ENCODE measurements around the gene HEBP2.

Gene HEBP2

DNA sequence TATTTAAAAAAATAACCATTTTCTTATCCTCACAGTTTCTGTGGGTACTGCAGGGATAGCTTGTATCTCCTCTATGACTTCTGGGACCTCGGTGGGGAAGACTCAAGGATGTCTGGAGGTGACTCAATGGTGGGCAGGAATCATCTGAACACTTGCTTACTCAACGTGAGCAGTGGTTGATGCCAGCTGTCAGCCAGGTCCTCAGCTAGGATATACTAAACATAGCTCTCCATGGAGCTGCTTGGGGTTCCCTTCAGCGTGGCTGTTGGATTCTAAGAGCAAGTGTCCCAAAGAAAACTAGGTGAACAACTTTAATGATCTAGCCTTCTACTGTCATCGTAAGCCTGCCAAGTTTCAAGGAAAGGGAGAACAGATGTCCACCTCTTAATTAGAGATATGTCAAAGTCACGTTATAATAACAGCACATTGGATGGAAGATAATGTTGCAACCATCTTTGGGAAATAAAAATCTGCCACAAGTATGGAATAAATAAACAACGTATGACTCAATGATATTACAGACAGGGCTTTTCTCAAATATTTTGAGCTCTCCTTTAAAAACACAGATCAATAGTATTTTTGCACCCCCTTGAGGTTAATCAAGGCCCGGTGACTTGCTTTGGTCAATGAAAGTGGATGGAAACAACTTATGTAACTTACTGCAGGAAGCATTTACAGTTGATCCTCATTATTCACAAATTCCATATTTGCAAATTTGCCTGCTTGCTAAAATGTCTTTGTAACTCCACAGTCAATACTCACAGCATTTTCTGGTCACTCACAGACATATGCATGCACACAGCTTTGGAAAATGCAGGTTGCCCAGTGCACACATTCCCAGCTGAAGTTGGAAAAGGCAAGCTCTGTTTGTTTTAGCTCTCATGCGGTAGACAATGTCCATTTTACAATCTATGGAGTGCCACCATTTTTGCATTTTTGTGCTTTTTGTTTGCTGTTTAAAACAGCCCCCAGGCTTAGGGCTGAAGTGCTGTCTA lies 6.6 kb upstream of the HEBP2 start:
- FAIRE-seq = no peak

DNA sequence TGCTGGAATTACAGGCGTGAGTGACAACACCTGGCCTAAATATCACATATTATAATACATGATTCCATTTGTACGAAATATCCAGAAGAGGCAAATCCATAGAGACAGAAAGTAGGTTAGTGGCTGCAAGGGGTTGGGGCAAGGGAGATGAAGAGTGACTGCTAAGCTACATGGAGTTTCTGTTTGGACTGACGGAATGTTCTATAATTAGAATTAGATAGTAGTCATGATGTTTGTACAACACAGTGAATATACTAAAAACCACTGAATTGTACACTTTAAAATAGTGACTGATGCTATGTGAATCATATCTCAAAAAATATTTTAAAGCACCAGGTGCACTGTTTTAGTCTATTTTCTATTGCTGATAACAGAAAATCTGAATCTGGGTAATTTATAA lies 3.7 kb upstream of the HEBP2 start:
- FAIRE-seq = no peak

DNA sequence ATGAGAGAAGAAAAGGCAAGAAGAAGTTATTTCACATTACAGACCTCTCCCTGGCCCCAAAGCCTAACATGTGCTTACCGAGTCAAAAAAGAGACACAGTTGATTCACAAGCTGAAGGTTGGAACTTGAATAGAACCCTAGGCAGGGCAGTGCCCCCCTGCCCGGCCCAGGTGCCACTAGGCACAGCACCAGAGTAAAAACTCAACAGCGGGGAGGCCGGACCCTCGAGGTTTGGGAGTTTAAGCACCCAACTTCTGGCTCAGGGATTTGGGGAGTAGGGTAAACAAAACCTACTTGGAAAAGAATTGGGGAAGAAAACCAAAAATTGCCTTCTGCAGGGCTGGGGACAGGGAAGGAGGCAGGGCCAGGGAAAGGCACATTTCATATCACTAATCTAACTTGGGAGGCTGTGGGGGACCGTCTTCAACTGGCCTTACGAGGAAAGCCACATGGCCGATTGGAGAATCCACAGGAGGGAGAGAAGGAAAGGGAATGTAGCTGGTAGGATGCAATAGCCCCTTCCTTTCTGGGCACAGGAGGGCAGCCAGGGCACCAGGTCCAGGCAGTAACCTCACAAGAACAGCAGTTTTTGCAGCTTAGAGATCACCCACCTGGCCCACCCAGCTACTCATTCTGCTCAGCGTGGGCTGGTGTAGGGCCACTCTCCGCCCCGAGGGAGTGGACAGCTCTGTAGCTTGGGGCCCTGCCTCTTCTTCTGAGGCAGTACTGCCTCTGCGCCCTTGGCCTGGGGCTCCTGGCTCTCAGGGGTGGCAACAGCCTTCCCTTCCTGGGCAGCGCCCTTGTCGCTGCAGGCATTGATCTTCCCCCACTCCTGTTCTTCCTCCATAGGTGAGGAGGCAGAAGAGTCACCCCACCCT lies 1.8 kb upstream of the HEBP2 start:
- no peak for FAIRE-seq

DNA sequence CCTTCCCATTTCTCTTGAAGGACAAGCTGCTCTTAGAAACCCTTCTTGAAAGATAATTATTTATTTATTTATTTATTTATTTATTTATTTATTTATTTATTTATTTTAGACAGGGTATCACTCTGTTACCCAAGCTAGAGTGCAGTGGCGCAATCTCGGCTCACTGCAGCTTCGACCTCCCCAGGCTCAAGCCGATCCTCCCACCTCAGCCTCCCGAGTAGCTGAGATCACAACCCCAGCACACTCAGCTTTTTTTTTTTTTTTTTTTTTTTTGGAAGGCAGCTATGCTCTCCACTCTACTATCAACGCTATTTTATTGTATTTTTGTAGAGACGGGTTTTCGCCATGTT lies 1.2 kb upstream of the HEBP2 start:
- FAIRE-seq = no peak

DNA sequence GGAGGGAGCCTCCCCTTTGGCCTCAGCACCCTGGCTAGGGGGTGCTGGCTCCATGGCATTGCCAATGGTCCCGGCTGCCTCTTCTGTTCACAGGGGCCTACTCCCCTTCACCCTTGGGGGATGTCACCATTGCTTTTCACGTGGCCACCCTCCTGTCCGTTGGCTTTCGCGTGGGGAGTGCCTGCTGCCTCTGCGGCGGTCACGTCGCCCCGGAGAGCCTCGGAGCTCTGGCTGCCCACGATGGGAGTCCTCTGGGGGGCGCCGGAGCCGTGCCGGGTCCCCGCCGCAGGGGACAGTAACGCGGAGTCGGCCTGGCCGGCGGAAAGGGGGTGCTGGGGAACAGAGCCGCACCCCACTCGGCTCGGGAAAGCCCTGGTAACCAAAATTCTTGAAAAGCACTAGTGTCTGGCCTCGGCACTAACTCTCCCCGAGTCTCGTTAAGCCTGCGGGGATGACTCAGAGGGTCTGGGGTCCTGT lies 661 bp upstream of the HEBP2 start:
- FAIRE-seq = no peak

DNA sequence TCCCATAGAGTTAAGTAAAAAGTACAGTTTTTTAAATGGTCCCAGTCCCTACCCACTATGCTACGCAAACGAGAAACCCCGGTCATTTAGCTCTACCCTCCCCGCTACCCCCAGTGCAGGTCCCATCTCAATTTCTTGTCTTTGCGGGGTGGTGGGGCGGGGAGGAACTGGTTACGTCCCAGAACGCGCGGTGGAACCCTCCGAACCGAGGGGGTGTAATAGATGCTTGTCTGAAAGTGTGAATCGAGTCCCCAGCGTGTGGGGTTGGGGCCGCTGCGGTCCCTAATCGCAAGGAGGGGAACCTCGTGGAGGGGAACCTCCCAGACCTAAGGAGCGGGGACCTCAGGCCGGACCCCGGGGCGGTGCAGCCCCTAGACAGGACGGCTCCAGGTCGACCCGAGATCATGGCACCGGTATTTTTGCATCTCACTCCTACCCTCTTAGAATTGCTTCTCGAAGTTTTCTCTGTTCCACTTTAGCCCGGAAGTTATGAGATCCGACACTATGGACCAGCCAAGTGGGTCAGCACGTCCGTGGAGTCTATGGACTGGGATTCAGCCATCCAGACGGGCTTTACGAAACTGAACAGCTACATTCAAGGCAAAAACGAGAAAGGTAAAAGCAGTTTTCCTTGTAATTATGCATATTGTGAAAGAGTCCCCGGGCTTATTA lies 779 bp downstream of the HEBP2 start:
- FAIRE-seq = no peak

DNA sequence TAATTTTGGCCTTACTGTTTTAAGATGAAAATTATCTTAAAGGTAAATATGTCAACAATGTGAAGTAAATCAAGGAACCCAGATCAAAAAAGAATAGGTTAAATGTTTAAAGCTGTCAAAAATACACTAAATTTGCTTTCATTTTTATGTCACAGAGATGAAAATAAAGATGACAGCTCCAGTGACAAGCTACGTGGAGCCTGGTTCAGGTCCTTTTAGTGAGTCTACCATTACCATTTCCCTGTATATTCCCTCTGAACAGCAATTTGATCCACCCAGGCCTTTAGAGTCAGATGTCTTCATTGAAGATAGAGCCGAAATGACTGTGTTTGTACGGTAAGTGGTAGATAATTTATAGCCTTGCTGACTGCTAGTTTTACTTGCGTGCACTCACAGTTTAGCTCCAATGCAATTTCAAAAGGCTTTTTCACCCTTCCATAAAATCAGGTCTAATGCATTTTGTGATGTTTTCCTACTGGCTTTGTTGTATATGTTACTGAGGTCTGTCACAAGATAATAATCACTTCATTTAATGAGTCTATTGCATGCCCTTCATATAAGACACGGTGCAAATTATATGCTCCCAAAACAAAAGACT lies 1.9 kb downstream of the HEBP2 start:
- FAIRE-seq = no peak

DNA sequence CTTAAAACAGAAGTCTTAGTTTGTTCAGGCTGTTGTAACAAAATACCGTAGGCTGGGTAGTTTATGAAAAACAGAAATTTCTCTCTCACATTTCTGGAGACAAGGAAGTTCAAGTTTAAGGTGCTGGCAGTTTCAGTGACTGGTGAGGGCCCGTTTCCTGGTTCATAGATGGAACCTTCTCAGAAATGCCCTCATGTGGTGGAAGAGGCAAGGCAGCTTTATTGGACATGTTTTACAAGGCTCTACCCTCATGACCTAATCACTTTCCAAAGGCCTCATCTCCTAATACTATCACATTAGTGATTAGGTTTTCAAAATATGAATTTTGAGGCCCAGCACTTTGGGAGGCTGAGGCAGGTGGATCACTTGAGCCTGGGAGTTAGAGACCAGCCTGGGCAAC lies 2.4 kb downstream of the HEBP2 start:
- FAIRE-seq = no peak

DNA sequence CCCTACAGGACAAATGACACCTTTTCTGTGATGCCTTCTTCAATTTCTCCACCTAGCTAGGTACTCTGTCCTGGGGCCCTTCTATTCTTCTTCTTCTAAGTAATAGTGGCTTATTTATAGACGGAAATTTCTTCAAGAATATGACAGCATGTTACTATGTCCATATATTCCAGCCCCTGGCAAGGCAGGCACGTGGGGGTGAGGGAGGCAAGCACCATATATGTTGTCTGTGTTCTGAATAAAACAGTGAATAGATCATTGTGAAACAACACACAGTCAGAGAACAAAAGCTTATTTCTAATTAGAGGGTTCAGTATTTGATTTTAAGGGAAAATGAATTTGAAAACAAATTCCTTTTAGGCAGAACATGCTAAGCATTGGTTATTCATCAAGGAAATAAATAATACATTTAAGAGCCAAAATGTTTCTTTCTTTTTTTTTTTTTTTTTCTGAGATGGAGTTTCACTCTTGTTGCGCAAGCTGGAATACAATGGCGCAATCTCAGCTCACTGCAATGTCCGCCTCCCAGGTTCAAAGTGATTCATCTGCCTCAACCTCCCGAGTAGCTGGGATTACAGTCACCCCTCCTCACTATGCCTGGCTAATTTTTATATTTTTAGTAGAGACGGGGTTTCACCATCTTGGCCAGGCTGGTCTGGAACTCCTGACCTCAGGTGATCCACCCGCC lies 6.2 kb downstream of the HEBP2 start:
- no peak for FAIRE-seq

DNA sequence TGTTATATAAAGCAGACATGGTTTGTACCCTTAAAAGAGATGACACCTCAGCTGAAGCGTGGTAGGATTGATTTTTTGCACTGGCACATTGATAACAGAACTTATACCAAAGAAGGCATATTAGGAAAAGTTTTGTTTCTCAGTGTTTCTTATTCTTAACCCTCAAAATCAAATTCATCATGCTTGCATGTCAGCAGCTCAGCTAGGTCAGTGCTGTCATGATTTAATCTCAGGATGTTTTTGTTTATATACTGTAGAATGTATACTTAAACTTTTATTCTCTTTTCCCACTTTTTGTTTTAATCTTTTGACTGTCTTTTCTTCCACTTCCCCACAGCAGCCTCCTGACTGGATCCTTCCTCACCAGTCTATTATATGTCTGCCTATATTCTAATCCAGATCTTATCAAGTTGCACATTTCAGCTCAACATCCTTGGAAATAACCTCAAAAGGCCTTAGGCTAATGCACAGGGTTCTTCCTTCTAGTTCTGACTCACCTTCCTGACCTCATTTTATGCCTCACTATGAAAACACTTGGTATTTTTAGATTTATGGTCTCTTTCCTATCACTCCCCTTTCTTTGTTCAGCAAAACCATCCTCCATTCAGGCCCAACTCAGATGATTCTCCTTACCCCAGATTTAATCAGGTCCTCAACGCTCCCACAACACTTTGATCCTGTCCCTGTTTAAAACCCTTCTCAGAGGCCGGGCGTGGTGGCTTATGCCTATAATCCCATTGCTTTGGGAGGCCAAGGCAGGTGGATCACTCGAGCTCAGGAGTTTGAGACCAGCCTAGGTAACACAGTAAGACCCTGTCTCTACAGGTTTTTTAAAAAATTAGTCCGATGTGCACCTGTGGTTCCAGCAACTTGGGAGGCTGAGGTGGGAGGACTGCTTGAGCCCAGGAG lies 7.2 kb downstream of the HEBP2 start:
- no peak for FAIRE-seq

DNA sequence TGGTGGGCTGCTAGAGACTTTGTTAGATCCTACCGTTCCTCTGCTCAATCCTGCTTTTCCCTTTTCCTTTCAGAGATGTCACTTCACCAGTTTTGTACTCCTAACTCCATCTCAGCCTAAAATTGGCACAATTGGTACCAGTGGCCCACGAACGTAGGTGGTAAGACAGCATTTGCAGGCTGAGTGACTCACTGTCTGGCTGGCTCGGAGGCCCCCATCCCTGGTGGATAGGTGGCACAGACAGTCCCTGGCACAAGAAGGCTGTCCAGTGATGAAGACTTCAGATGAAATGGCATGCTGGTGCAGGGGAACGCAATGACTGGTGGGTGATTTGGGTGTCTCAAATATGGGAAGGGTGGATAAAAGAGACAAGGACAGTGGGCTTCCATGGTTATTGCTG lies 11.1 kb downstream of the HEBP2 start:
- FAIRE-seq = no peak

DNA sequence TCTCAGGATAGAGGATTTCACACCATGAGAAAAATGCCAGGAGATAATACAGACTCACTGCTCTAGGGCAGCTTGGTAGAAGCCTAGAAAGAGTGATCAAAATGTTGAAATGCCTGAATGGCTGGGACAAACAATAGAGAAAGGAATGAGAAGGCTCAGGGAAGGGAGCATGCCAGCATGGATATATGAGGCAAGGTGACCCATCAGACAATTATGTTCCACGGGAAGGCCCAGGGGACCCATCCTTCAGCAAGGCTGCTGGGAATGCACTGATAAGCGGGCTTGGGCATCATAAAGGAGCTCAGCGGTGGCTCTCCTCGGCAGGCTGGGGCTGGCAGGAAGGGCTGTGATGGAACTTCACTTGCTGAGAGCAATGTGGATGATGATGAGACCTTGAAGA lies 12.2 kb downstream of the HEBP2 start:
- FAIRE-seq = no peak

DNA sequence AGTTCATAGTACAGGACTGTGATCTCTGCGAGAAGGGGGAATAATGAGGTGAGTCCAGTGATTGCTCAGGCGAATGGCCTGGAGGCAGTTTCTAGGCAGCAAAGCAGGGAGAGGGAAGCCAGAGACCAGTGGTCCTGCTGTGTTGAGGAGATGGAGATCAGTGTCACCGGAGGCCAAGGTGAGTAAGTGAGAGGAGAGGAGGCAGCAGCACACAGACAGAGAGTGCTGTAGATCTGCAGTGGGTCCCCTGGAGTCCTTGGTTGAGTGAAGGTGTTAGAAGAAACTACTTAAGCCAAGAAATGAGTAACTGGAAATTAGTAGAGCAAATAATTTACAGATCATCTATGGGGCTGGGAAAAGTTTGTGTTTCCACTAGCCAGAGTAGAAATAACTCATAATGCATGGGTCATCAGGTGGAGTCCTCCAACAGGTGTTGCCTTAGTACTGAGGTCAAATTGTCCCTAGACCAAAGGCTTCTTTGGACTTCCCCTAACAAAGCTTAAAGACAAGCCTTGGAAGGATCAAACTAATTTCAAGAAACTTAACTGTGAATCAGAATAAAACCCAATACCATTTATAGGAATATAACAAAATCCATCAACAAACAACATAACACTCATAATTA lies 13.6 kb downstream of the HEBP2 start:
- no peak for FAIRE-seq

DNA sequence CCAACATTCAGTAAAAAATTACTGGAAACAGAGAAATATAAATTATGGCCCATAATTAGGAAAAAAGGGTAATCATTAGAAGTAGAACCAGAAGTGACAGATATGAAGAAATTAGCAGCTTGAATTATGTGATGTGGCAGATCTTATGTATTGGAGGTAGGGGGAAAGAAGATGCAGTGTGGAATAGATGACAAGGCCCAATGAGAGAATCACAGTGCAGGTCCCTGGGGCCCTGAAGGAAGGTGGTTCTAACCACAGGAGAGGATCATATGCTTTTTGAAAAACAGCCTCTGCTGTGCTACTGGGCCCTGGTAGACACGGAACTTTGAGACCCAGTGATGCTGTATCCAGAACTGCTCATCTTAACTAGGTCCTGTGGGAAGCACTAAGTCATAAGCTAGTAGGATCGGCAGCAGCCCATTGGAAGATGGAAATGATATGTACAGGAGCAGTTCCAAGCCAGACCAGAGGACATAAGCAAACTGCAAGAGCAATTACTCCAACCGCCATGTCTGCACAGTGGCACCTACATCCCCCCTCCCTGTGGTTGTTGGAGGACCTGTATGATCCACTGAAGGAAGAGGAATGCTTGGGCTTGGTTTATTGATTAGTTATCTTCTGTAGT lies 14.2 kb downstream of the HEBP2 start:
- no peak for FAIRE-seq

DNA sequence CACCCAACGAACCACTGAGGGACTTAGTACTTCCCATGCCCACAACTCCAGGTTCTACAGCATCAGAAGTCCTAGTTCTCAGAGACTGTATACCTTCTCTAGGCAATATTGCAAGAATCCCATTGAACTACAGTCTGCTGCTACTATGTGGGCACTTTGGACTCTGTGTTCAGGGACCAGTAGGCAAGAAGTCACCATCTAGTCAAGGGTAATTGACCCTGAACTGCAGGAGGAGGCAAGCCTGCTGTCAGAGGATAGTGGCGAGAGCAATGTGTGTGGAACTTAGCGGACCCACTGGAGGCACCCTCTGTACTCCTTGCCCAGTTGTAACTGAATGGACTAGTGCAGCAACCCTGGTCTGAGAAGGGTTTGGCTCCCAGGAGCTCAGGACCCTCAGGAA lies 15.7 kb downstream of the HEBP2 start:
- FAIRE-seq = no peak

DNA sequence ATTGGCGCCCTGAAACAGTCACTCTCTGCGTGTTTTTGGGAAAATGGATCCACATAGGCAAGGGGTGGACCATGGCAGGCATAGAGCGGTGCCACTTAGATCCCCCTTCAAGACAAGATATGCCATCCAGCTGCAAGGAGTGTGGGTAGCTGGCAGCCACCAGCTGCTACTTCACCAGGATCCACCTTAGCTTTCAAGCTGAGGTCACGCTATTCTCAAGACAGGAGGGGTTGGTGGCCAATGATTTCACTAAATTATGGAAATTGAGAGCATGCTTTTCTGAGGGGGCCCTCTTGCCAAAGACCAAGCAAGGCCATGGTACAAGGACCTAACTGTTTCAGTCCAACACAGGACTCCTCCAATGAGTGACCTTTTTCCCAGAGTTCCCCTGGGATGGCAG lies 16.3 kb downstream of the HEBP2 start:
- FAIRE-seq = no peak

DNA sequence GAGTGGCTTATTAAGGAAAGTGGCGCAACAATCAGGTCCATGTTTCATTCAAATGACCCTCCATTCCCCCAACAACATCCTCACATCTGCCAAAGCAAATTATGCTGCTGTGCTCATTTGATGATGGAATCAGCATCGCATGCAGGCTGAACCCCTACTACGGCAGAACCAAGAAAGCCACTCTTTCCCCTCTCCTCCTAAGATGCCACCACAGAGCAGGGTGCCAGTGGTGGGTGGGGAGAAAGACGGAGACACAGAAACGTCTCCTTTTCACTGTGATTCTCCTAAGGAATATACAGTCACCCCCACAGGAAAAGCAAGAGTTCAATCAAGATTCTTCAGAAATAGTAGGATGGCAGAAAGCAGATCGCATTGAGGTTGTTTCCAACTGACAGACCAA lies 17.1 kb downstream of the HEBP2 start:
- FAIRE-seq = no peak

DNA sequence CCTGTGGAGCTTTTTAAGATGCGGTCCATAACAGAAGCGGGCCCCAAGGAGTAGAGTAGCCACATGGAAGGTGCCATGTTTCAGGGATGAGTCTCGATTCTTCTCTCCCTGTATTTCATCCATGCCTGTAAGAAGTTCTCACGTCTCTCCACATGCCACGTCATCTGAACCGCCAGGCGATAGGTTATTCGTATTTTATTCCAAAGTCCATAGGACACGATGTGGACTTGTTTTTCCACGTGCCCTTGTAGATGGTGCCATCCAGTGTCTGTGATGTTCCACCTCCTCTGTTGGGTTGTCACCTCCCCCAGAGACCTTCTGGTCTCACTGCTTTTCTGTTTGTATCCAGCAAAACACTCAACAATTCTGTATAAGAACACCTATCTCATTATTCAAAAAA lies 17.6 kb downstream of the HEBP2 start:
- no peak for FAIRE-seq

DNA sequence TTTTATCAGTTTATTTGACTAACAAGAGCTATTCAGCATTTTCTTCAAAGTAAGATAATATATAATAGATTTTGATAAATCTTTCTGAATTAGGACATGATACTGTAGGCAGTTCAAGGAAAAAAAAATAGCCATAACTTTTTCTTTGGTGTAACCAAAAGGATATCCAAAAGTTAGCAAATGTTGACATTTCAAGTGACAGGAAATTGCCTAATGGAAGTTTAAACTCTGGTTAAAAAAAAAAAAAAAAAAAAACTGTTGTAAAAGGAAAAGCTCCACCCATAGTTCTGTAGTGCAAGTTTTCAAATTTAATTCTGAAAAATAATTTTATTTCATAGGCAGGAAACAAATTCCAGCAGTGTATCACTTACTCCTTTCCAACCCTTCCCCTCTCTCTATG lies 18.8 kb downstream of the HEBP2 start:
- FAIRE-seq = no peak

All from G401.6 (cell line).